SJSA1 (cell line): ENCODE data around the gene CDC42BPB. TPM values are rescaled to one million over a fixed set of nuclear protein-coding genes. Genes with fewer than 3 reads are reported as not detected.
"Not testable (repeated sequence)": the region's sequence is repeated elsewhere in the genome, so short reads cannot be mapped to it uniquely, and the experiment has no call there.

Experiments used
- DNase-seq, 2 experiments: peaks; one replicate each; pipeline ENCODE4 v3.0.0-alpha.2; 2015 to 2020; ENCODE audit warnings: low spot score in 2 of 2, low read depth in 1 of 2
- H3K27ac ChIP-seq: fragments of 250-450 bp; sonication (Bioruptor Pico); 2 replicates; pipeline ENCODE4 v1.5.1; 2020; ENCODE audit warnings: mild to moderate bottlenecking, moderate library complexity
- H3K27me3 ChIP-seq: fragments of 250-450 bp; sonication (Bioruptor Pico); replicated peaks from 2 replicates; pipeline ENCODE4 v1.5.1; 2020; ENCODE audit warnings: mild to moderate bottlenecking, moderate library complexity
- H3K36me3 ChIP-seq: fragments of 250-450 bp; sonication (Bioruptor Pico); 2 replicates; pipeline ENCODE4 v1.5.1; 2020; ENCODE audit warnings: mild to moderate bottlenecking
- H3K4me1 ChIP-seq: fragments of 250-450 bp; sonication (Bioruptor Pico); replicated peaks from 2 replicates; pipeline ENCODE4 v1.6.1; 2021; ENCODE audit warnings: mild to moderate bottlenecking
- H3K4me3 ChIP-seq: fragments of 250-450 bp; sonication (Bioruptor Pico); 2 replicates; pipeline ENCODE4 v1.5.1; 2020; ENCODE audit warnings: mild to moderate bottlenecking
- H3K9me3 ChIP-seq: fragments of 250-450 bp; sonication (Bioruptor Pico); replicated peaks from 2 replicates; pipeline ENCODE4 v1.5.1; 2020; ENCODE audit warnings: mild to moderate bottlenecking
- total RNA-seq: library from RNA; depleted of rRNA; stranded (reverse); fragments of >200 nt; shearing (Covaris generic); gene quantifications from 2 replicates; pipeline ENCODE4 v1.2.3, GENCODE V29; 2014

Gene CDC42BPB
- total RNA-seq, 1 experiment from 2014 or later, result 56.5 TPM

DNA sequence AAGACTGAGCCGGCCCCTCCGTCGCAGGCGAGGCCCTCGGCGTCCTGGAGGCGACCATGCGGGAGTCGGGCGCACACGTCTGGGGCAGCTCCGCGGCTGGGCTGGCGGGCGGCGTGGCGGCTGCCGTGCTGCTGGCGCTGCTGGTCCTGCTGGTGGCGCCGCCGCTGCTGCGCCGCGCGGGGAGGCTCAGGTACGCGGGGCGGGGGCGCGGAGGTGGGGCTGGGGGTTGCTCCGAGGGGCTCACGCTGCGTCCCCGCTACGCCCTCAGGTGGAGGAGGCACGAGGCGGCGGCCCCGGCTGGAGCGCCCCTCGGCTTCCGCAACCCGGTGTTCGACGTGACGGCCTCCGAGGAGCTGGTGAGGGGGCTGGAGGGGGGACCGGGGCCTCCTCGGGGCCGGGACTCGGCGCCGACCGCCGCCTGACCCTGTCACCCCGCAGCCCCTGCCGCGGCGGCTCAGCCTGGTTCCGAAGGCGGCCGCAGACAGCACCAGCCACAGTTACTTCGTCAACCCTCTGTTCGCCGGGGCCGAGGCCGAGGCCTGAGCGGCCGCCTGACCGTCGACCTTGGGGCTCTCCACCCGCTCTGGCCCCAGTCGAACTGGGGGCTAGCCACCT lies 127.1 kb downstream of the CDC42BPB start:
- Histone ChIP-seq H3K36me3 (peaks cover 20% of the 10 kb centered on the region), H3K4me3 (no peak overlapping the region), H3K27ac (no peak overlapping the region), H3K4me1 (peaks cover 17% of the 10 kb centered on the region), H3K27me3 (peaks cover 30% of the 10 kb centered on the region), H3K9me3 (no peaks in the 10 kb centered on the region)
- DNase-seq, result no peak

DNA sequence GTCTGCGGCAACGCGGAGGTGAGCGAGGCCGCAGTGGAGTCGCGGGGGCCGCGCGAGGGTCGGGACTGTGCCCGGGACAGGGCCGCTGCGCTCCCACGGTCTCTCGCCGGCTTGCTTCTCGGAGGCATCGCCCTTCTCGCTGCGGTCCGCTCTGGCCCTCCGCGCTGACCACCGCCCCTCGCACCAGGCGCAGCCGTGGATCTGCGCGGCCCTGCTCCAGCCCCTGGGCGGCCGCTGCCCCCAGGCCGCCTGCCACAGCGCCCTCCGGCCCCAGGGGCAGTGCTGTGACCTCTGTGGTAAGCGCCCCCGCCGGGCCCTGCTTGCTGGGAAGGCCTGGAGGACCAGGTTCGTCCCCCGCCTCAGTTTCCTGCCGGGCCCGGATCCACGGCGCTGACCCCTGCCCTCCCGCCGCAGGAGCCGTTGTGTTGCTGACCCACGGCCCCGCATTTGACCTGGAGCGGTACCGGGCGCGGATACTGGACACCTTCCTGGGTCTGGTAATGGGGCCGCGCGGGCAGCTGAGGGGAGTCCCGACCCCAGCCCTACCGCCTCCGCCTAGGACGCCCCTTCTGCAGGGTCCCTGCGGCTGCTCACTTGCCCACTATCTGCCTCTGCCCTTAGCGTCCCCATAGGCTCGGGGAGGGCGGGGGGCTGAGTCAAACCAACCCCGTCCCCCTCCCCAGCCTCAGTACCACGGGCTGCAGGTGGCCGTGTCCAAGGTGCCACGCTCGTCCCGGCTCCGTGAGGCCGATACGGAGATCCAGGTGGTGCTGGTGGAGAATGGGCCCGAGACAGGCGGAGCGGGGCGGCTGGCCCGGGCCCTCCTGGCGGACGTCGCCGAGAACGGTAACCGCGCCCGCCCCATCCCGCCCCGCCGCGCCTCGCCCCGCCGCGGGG lies 127.9 kb downstream of the CDC42BPB start:
- DNase-seq, result no peak
- H3K27me3 ChIP-seq, result peaks cover 31% of the 10 kb centered on the region

DNA sequence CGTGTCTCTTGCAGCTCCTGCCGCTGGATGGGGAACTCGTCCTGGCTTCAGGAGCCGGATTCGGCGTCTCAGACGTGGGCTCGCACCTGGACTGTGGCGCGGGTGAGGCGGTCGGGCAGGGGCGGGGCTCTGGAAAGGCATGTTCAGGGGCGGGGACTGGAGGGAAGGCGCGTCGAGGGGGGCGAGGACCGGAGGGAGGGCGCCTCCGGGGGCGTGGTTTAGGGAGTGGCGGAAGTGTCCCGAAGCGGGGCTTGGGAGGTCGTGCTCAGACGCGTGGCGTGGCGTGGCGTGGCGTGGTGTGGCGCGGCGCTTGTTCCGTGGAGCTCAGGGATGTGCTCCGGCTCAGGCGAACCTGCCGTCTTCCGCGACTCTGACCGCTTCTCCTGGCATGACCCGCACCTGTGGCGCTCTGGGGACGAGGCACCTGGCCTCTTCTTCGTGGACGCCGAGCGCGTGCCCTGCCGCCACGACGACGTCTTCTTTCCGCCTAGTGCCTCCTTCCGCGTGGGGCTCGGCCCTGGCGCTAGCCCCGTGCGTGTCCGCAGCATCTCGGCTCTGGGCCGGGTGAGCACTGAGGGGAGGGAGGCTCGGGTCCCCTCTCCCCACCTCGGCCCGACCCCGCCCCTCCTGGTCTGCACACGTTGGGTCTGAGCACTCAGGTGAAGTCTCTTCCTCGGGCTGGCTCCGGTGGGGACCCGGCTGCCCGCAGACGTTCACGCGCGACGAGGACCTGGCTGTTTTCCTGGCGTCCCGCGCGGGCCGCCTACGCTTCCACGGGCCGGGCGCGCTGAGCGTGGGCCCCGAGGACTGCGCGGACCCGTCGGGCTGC lies 128.7 kb downstream of the CDC42BPB start:
- Histone ChIP-seq H3K36me3 (peaks cover 15% of the 10 kb centered on the region), H3K27ac (no peak overlapping the region), H3K27me3 (peaks cover 40% of the 10 kb centered on the region), H3K4me3 (no peak overlapping the region; the same call in 1 of the 2 replicates), H3K9me3 (no peaks in the 10 kb centered on the region), H3K4me1 (peaks cover 17% of the 10 kb centered on the region)
- DNase-seq, result no peak

More for the DNA sequence above, 127.9 kb downstream of the CDC42BPB start:
- H3K4me1 ChIP-seq, result peaks cover 17% of the 10 kb centered on the region
- H3K36me3 ChIP-seq, result peaks cover 20% of the 10 kb centered on the region
- no peak overlapping the region for H3K4me3 ChIP-seq
- H3K27ac ChIP-seq, result no peak overlapping the region
- no peaks in the 10 kb centered on the region for H3K9me3 ChIP-seq

DNA sequence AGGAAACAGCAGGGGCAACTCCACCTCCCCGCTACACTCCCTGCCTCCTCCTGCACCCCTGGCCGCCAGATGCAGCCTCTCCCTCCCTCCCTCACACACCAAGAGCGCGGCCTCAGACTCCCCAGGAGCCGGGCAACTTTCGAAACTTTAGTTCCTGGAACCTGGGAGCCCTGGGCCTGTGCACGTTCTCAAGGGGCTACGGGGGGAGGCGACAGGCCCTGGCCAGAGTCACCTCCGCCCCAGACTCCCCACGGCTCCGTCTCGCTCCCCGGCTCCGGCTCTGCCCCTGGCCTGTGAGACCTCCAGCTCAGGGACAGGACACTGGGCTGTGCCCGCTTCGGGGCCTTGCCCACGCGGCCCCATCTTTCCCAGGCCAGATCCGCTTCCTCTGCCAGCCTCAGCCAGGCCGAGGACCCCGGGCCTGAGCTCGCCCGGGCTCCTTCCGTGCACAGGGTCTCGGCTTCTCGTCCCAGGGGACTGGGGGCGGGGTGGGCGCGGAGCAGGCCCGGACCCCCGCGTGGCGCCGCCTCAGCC lies 129.4 kb downstream of the CDC42BPB start:
- Histone ChIP-seq H3K36me3 (peaks cover 8% of the 10 kb centered on the region), H3K4me3 (no peak overlapping the region), H3K27me3 (peaks cover 47% of the 10 kb centered on the region), H3K9me3 (no peaks in the 10 kb centered on the region), H3K27ac (no peak overlapping the region), H3K4me1 (peaks cover 17% of the 10 kb centered on the region)
- no peak for DNase-seq

DNA sequence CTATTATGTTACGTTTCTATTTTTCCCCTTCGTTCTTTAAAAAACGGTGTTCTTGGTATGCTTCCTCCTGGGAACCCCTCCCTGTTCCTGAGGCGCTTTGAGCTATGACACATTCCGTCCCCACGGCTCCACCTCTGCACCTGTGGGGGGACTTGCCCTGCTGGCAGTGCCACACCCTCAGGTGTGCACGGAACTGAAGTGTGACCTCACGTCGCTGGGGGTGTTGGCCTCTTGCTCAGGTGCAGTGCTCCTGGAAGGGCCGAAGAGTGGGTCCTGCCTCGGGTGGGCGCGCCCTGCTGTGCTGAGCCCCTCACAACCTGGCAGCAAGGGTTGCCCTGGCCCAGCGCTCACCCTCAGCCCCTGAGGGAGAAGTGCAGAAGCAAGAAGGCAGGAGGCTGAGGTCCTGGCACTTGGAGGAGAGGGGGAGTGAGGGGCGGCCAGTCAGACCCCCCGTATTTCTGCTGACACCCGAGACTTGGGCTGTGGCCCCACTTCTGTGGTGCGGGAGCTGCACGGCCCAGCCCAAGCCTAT lies 129.9 kb downstream of the CDC42BPB start:
- Histone ChIP-seq H3K4me1 (peaks cover 17% of the 10 kb centered on the region), H3K4me3 (no peak overlapping the region), H3K36me3 (peaks cover 7% of the 10 kb centered on the region; the same call in 1 of the 2 replicates), H3K27me3 (peaks cover 52% of the 10 kb centered on the region), H3K27ac (no peak overlapping the region), H3K9me3 (no peaks in the 10 kb centered on the region)
- DNase-seq, result no peak

DNA sequence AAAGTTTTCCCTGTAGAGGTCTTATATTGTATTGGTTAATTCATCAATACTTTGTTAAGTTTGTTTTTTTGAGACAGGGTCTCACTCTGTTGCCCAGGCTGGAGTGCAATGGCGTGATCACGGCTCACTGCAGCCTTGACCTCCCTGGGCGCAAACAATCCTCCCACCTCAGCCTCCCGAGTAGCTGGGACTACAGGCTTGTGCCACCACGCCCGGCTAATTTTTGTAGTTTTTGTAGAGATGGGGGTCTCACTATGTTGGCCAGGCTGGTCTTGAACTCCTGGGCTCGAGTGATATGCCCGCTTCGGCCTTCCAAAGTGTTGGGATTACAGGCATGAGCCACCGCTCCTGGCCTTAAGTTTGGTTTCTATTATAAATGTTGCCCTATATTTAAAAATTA lies 130.5 kb downstream of the CDC42BPB start:
- peaks cover 52% of the 10 kb centered on the region for H3K27me3 ChIP-seq
- not testable (repeated sequence) for H3K27ac ChIP-seq, H3K9me3 ChIP-seq, H3K4me3 ChIP-seq, H3K36me3 ChIP-seq, DNase-seq
- peaks cover 17% of the 10 kb centered on the region for H3K4me1 ChIP-seq

DNA sequence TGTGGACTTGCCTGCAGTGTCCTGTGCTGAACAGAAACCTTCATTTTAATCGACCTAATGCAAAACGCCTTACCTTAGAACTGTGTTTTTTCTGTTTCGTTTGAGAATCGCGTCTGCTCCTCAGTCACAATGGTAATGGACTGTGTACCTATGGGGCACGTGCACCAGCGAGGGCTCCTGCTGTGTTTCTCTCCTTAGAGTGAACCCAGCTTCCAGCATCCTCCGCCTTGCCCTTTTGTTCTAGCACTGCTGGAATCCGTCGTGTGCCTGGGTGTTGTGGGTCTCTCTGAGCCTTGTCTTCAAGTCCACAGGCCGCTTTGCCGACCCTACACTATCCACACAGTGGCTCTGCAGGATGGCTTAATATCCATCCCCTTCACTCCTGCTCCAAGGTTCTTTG lies 131.2 kb downstream of the CDC42BPB start:
- Histone ChIP-seq H3K27ac (no peak overlapping the region), H3K36me3 (no peaks in the 10 kb centered on the region), H3K4me1 (peaks cover 17% of the 10 kb centered on the region), H3K27me3 (peaks cover 52% of the 10 kb centered on the region), H3K4me3 (no peak overlapping the region), H3K9me3 (no peaks in the 10 kb centered on the region; the same call in 1 of the 2 replicates)
- no peak for DNase-seq

DNA sequence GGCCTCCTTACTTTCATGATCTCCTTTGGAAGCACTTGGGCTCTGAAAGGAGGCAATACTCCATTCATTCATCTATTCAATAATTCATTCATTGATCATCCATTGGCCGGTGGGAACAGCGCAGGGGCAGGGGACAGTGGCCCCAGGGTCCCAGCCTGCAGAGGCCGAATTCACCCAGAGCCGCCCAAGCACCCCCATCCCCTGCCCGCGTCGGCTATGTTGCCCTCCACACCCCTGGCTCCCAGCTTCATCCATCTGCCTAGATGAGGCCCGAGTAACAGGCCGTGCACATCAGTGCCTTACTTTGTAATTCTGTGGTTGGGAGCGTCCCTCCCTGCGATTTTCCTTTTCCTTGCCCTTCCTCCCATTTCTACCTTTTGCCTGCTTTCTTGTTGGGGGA lies 131.7 kb downstream of the CDC42BPB start:
- Histone ChIP-seq H3K27me3 (peaks cover 51% of the 10 kb centered on the region), H3K9me3 (no peaks in the 10 kb centered on the region; the same call in 1 of the 2 replicates), H3K4me1 (peaks cover 17% of the 10 kb centered on the region), H3K36me3 (no peaks in the 10 kb centered on the region), H3K4me3 (no peak overlapping the region), H3K27ac (no peak overlapping the region)
- no peak for DNase-seq

DNA sequence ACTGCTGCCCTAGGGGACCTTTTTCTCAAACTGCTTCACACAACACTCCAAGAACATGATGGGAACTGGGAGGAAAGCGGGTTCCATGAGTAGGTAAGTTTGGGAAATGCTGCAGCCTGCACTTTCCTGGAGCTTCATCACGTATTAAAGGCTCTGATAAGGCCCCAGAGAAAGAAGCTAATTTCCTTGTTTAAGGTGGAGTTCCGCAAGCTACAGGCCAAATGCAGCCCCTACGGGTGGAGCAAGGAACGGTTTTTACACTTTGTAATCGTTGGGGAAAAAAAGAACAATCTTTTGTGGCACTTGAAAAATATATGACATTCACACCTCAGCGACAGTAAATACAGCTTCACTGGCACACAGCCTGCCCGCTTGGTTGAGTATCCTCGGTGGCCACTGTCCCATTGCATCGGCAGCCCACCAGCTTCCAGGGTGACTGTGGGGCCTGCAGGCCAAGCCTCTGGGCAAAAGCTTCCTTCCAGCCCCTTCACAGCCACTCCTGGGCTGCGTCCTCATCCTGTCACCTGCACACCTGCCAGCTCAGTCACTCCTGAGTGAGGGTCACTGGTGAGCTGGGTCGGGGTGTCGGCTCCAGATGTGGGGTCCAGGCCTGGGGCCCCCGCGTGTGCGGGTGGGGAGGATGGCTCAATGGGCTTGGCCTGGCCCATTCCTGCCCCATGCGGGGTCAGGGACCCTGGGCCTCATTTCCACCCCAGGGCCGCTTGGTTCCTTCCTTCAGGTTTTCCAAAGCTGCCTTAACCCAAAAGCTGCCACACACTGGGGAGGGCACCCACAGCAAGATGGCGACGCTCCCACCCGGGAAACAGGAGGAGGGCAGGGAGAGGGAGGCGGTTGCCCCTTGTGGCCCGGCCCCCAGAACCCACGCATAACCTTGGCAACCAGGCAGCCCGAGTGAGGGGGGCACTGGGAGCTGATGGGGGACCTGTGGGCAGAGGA lies 132.4 kb downstream of the CDC42BPB start:
- H3K27ac ChIP-seq, result no peak overlapping the region
- peaks cover 44% of the 10 kb centered on the region for H3K27me3 ChIP-seq
- DNase-seq, result no peak
- peaks cover 15% of the 10 kb centered on the region for H3K4me1 ChIP-seq
- no peak overlapping the region for H3K4me3 ChIP-seq
- no peaks in the 10 kb centered on the region for H3K36me3 ChIP-seq
- no peaks in the 10 kb centered on the region; the same call in 1 of the 2 replicates for H3K9me3 ChIP-seq

DNA sequence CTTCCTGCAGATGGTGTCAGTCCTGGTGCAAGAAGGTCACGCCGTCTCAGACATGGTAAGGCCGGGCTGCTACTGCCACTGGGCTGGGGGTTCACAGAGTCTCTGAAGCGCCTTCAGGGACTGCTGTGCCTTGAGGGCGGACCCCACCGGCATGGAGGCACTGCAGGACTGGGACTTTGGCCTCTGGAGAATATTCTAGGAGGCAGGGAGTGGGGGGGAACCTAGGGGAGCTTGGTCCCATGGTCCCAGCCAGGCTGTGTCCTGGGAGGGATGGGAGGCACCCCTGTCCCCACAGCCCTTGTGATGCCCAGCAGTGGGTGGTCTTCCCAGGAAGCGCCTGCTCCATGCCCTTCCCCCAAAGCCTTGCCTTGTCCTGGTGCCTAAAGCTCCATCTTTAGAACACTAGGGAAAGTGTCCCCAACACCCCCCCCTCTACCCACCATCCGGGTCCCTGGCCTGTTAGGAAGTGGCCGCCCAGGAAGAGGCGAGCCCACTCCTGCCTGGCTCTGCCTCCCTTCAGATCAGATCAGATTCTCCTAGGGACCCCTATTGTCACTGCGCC lies 133.3 kb downstream of the CDC42BPB start:
- no peaks in the 10 kb centered on the region; the same call in 1 of the 2 replicates for H3K9me3 ChIP-seq
- no peaks in the 10 kb centered on the region for H3K36me3 ChIP-seq
- no peak overlapping the region for H3K4me3 ChIP-seq
- no peak overlapping the region for H3K27ac ChIP-seq
- DNase-seq, result no peak
- H3K27me3 ChIP-seq, result peaks cover 34% of the 10 kb centered on the region
- peaks cover 6% of the 10 kb centered on the region for H3K4me1 ChIP-seq

DNA sequence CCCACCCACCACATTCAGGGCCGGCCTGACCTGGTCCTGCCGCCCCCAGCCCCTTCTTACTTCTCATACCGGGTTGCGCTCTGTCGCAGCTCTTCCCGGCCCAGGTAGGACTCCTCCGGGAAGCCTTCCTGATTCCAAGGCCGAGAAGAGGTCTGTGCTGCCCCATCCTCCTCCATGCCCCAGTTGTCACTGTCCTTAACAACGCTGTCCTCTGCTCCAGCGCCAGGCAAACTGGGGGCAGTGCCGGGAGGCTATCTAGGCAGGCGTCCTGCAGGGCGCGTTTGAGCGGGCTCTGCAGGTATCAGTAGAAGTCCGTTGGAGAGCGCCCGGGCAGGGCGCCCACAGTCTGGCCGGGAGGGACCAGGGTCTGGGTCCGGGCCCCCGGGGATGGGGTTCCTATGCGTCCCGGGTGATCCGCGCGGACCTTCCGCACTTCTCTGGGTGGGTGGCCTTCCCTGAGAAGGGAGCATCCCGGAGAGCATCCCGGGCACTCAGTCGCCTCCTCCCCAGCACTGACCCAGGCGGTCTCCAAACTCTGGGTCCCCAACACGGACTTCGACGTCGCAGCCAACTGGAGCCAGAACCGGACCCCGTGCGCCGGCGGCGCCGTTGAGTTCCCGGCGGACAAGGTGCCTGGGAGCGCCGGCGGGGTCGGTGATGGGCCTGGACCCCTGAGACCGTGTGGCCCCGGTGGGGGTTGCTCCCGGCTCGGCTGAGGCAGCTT lies 134.0 kb downstream of the CDC42BPB start:
- no peaks in the 10 kb centered on the region; the same call in 1 of the 2 replicates for H3K9me3 ChIP-seq
- DNase-seq, result no peak
- no peaks in the 10 kb centered on the region for H3K36me3 ChIP-seq
- H3K4me1 ChIP-seq, result no peaks in the 10 kb centered on the region; the same call in none of the 2 replicates
- H3K27me3 ChIP-seq, result peaks cover 28% of the 10 kb centered on the region
- H3K4me3 ChIP-seq, result no peak overlapping the region
- no peak overlapping the region for H3K27ac ChIP-seq
